NCI-H1930 (cell line): ENCODE data around the gene GMPR.
"Not testable (repeated sequence)": the region's sequence is repeated elsewhere in the genome, so short reads cannot be mapped to it uniquely, and the experiment has no call there.

ENCODE experiments used
- DNase-seq, 2 experiments: peaks; one replicate each; lab custom pipeline; 2025; lab: John Stamatoyannopoulos, UW

The GMPR gene

DNA sequence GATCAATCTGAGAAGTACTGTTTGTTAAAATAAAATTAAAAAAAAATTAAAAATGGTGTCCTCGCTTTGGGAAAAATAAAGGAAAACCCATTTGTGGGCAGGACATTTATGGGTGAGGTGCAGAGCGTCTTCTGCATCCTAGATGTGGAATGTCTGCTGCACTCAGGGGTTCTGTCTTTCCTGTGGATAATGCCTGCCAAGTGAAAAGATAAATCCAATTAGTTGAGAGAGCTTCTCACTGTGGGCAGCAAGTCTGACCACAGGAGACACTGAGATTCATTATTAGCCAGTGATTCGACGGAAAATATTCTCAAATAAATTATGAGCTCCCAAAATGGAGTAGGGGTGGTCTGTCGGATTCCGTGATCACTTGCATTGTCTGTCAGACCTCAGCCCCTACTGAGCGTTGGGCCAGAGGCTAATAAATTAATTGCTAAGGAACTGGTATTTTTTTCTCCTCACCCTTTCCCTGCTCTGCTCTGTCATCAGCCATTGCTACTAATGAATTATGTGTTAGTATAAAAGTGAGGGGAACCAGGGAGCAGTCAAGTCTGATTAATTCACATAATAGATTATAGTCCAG lies 10.0 kb downstream of the GMPR start:
- DNase-seq, result no peak

DNA sequence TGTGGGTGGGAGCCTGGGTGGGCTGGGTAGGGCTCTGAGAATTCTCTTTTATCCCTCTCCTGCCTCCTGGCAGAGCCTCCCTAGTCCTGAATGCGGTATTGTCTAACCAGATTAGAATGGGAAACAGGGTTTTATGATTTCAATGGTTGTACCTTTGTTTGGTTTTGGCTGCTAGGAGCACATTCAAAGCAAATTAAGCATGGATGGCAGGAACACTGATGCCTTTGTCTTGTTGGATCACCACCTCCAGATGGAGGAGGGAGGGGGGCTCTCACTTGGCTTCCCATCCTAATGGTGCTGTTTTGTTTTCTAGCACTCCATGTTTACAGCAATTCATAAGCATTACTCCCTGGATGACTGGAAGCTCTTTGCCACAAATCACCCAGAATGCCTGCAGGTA lies 11.6 kb downstream of the GMPR start:
- DNase-seq, result no peak

DNA sequence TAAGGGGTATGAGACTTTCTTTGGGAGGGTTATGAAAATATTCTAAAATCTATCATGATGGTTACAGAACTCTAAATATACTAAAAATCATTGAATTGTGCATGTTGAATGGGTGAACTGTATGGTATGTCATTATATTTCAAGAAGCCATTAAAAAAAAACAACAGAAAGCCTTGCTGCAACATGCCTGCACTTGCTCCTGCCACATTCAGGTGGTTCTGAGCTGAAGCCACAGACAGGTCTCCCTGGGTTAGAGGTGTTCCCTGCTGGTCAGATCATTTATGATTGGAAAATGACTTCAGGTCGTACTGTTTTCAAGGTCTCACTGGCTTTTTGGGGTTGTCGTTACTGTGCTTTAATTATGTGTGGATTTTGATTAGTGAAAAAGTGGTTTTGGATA lies 13.3 kb downstream of the GMPR start:
- DNase-seq, result no peak

DNA sequence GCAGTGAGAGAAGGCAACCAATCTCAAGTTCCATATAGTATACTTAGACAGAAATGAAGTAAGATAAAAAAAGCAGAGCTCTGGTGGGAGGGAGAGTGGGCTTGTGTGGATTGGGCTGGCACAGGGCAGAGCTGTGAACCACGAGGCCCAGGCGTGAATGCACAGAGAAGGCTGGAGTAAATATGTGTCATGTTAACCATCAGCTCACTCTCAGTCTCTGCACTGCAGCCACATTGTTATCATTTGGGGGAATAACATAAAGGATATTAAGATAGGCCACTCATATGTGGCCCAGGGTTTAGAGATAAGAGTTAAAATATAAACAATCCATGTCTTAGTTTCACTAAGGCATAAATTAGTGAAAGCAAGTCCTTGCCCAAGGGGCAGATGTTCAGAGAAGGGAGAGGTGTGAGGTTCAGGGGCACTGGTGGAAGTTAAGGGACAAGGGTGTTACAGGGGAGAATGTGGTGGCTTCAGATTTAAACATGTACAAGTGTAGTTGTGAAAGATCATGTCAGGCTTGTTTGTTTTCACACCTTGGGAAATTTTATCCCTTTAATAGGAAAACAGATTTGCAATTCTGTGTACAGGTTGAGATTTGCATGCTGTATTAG lies 14.4 kb downstream of the GMPR start:
- no peak for DNase-seq

DNA sequence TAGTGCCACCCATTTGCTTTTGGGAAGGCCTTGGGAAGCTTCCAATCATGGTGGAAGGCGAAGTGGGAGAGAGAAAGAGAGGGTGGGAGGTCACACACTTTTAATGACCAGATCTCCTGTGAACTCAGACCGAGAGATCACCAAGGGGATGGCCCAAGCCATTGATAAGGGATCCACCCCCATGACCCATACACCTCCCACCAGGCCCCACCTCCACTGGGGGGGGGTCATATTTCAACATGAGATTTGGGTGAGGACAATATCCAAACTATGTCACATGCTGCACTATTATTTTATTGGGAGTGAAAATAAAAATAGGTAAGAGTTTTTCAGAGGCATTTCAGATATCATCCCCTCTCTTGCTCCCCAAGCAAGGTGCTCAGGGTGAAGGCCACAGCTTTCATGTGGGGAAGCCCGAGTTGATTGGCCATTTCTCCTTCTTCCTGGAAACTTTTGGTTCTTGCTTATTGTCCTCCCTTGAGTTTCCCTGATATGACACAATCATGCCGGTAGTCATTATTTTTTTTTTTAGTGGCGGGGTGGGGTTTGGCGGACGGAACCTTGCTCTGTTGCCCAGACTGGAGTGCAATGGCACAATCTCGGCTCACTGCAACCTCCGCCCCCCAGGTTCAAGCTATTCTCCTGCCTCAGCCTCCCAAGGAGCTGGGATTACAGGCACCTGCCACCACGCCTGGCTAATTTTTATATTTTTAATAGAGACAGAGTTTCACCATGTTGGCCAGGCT lies 15.2 kb downstream of the GMPR start:
- no peak for DNase-seq

DNA sequence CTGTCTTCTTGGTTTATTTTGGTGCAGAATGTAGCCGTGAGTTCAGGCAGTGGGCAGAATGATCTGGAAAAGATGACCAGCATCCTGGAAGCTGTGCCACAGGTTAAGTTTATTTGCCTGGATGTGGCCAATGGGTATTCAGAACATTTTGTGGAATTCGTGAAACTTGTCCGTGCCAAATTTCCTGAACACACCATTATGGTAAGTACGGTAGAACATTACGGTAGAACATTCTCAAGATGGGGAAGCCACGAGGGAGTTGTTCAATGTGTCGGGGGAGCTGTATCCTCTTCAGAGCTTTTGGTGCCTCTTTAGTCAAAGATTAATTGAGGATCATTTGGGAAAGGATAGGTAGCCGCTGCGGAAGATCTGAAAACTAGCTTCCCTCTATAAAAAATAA lies 16.1 kb downstream of the GMPR start:
- DNase-seq, result no peak

DNA sequence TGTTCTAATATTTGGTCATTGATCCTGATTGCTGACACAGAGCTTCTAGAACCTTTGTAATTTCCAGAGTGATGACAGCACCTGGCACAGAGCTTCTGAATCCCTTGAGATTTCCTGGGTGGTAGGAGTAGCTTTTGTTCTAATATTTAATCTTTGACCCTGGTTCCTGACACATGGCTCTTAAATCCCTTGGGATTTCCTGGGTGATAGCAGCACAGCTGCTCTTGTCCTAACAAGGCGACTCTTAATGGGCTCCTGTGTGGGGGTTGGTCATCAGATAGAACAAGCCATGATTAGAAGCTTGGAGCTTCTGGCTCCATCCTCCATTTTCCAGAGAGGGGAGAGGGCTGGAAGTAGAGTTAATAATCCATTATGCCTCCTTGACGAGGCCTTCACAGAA lies 18.4 kb downstream of the GMPR start:
- no peak for DNase-seq

DNA sequence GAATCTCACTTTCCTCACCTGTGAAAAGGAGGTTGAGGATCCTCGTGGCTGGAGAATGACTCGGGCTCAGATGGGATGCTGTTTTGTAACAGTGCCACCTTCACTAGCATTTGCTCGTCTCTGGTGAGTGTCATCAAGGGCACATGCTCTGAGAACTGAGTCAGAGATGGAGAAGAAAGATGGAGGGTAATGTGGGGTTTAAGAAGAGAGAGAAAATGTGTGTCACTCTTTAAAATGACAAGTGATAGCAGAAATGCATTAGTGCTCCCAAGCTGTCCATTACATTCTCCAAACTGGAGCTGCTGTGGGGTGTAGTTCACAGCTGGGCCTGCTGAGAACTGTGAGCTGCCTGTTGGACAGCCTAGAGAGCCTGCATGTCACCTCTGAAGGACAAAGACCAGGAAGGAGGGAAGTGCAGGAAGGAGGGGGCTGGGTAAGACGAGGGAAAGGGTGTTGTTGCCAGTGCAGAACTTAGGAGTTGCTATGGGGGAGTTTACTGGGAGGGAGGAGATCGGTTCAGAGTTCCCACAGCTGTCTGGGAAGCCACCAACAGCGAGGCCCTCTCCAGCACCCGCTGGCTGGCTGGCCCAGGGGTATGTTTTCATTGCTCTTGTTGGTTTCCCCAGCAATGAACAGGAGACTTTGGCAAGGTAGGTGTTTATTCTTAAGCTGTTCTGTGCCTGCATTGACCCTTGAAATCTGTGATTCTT lies 19.8 kb downstream of the GMPR start:
- no peak for DNase-seq

DNA sequence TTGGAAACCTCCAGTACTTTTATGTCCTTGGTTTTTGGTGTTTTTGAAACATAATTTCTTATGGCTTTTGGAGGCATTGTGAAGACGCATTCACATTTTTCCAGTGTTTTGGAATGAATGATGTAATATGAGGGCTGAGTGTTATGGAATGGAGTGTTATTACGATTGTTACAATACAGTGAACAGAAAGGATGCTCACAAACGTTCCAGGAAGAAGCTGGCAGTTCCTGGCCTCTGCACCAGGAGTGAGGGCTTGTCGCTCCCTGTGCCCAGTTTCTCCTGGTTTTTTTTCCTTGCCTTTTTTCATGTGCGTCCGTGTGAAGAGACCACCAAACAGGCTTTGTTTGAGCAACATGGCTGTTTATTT lies 20.3 kb downstream of the GMPR start:
- DNase-seq, result no peak

DNA sequence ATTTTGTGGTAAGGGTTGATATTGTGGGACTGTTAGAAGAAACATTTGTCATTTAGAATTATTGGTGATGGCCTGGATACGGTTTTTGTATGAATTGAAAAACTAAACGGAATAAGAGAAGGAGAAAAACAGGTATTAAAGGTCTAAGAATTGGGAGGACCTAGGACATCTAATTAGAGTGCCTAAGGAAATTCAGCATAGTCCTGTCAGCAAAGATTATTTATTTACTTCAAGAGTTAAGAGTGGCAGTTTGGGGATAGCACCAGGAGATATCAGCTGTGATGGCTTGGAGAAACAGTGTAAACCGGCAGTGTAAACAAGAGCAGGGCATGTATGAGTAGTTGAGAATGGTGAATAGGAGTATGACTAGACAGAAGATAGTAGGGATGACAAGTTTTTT lies 21.2 kb downstream of the GMPR start:
- DNase-seq, result not testable (repeated sequence)

DNA sequence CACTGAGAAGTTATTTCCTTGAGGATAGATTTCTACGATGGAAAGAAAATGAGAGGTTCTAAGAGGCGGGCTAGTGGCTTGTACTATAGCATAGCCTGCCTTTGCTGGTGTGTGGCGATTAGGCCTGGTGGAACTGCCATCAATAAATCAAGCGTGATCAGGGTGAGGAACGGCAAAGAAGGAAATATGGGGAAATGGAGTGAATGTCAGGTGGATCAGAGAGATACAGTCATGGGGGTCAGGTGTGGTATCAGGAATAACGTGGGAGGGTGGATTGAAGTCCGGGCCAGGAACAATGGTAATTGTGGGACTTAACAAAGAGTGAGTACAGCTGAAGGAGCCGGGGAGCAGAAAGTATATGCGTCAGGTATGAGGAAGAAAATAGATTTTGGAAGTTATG lies 22.2 kb downstream of the GMPR start:
- not testable (repeated sequence) for DNase-seq

DNA sequence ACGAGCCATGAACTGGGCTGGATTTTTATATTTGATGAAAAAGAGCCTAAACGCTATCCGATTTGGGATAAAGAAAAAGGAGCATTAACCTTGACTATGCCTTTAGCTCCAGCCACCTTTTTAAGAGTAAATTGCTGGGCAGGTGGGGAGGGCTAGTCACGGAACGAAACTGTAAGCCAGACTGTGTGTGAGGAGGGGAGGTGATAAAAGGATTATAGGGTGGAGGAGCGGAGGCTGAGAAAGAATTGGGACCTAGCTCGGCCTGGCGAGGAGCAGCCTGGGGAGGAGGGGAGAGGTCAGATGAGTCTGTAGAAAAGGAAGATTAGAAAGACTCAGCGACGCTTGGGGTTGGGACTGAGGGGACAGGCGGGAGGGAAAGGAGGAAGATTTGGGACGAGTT lies 24.4 kb downstream of the GMPR start:
- DNase-seq, result not testable (repeated sequence)

DNA sequence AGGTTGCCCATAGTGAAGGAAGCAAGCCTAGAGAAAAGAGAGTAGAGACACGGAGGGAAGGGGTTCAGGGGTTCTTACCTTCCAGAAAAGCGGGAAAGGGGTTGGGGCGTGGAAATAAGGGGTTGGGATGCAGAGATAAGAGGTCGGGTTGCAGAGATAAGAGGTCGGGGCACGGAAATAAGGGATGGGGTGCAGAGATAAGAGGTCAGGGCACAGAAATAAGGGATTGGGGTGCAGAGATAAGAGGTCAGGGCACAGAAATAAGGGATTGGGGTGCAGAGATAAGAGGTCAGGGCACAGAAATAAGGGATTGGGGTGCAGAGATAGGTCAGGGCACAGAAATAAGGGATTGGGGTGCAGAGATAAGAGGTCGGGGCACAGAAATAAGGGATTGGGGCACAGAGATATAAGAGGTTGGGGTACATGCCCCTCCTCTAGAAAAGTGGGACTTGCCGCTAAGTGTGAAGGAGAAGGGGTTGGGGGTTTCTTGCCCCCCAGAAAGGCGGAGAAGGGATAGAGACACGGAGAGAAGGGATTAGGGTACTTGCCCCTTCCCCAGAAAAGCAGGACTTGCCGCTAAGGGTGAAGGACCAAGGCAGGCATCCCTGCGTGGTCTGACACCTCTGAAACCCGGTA lies 25.2 kb downstream of the GMPR start:
- not testable (repeated sequence) for DNase-seq

DNA sequence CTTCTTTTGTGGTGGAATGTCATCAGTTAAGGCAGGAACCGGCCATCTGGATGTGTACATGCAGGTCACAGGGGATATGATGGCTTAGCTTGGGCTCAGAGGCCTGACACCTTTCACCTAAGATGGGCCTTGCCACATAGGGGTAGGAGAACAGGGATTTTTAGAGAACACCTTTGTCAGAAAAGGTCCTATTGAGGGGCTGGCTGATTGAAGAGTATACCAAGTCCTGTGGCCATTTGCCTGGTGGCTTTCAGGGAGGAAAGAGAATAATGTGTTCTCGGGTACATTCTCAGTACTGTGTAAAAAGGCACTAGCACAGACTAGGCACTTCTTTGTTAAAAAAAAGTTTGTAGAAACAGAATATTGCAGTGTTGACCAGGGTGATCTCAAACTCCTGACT lies 26.4 kb downstream of the GMPR start:
- DNase-seq, result no peak

DNA sequence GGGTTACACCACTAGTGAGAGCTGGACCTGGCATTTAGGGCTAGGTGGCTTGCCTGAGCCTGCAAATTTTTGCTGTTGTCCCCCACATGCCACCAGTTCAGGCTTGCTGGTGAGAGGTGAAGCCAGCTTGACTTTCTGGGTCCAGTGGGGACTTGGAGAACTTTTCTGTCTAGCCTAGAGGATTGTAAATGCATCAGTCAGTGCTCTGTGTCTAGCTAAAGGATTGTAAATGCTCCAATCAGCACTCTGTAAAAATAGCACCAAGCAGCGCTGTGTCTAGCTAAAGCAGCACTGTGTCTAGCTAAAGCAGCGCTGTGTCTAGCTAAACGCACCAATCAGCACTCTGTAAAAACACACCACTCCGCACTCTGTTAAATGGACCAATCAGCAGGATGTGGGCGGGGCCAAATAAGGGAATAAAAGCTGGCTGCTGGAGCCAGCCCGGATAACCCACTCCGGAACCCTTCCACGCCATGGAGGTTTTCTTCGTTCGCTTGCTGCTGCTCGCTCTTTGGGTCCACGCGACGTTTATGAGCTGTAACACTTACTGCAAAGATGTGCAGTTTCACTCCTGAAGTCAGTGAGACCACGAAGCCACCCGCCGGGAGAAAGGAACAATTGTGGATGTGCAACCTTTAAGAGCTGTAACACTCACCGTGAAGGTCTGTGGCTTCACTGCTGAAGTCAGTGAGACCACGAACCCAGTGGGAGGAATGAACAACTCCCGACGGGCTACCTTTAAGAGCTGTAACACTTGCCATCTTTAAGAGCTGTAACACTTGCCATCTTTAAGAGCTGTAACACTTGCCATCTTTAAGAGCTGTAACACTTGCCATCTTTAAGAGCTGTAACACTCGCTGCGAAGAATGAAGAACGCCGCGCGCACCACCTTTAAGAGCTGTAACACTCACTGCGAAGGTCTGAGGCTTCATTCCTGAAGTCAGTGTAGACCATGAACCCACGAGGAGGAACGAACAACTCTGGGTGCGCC lies 27.3 kb downstream of the GMPR start:
- DNase-seq, result no peak

DNA sequence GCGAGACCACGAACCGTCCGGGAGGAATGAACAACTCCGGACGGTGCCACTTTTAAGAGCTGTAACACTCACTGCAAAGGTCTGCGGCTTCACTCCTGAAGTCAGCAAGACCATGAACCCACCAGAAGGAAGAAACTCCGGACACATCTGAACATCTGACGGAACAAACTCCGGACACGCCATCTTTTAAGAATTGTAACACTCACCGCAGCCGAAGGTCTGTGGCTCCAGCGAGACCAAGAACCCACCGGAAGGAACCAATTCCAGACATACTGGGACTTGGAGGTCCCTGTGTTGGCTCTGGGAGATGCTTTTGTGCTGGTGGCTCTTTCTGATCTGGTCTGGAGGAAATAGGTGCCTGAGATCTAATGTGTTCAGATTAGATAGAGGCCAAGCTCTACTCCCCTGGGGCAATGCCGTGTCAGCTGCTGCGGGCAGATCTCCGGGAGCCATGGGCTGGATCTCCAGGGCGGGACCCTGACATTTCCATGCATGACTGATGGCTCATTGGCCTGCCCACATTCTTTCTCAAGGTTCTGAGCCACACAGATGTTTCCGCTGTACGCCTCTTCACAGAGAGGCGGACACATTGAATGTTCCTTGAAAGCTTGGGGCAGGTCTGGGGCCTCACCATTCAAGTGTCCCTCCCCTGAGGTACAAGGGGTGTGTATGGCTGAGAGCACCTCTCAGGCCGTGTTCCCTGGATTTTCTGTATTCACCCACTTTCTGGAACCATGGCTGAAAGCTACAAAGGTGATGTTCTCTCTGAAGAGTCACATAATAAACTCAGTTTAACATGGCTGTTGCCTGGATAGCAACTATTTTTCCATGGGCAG lies 29.3 kb downstream of the GMPR start:
- DNase-seq, result no peak

DNA sequence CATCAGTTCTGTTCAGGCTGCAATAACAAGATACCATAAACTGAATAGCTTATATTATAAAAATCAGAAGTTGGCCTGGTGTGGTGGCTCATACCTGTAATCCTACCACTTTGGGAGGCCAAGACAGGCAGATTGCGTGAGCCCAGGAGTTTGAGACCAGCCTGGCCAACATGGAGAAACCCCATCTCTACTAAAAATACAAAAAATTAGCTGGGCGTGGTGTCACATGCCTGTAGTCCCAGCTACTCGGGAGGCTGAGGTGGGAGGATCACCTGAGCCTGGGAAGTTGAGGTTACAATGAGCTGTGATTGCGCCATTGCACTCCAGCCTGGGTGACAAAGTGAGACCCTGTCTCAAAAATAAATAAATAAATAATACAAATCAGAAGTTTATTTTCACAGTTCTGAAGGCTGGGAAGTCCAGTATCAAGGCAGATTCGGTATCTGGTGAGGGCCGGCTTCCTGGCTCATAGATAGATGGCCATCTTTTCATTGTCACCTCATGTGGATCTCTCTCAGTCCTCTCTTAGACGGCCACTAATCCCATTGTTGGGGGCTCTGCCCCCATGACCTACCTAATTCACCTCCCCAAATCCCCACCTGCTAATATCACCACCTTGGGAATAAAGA lies 31.2 kb downstream of the GMPR start:
- not testable (repeated sequence) for DNase-seq

DNA sequence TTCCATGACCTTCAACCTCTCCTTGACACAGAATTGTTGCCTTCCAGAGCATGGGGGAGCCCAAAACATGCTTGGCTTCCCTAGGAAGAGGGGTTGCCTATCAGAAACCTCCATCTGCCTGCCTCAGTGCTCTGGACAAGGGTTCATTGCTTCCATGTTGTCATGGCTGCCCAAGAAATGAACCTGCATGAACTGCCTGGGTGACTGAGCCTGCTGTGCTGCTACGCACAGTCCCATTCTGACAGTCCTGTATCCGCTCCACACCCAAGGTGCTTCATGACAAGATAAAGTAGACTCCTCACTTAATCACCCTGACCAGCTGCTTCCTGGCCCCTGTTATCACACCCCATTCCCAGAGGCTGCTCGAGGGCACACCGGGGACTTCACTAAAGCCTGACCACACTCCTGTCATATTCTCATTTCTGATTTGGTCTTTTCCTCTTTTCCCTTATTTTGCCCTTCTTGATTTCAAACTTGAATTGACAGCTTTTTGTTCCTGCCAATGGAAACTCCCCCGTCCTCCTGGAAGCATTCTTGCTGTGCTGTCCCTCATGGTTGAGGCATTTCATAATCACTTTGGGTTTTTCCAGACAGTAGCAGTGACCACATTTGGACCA lies 31.9 kb downstream of the GMPR start:
- DNase-seq, result no peak

DNA sequence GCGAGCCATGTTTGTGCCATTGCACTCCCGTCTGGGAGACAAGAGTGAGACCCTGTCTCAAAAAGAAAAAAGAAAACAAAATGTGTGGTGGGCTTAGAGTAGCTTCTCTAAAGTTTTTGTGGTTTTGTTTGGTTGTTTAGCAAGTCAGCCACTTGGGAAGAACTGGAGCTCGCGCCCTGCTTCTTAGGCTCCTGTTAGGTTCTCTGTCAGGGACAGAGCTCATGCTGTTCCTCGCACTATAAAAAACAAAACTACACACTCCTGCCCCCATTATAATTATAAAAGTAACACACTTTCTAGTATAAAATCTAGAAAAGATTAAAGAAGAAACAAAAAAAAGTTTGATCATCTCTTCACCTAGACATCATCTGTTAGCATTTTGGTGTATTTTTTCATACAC lies 33.0 kb downstream of the GMPR start:
- no peak for DNase-seq
